Type B pancreatic cell (in vitro differentiated cells): ENCODE results near the gene SMIM20. TPM values are rescaled to one million over a fixed set of nuclear protein-coding genes. Genes with fewer than 3 reads are reported as not detected.
A peak's percentile ranks its signal among the peaks of the same experiment; 100 is the strongest.

Source experiments
- DNase-seq: peaks from one replicate; pipeline ENCODE4 v3.0.0; 2021; ENCODE audit warnings: mixed read lengths; ENCODE audit not compliant: unreplicated experiment; ENCODE audit errors: extremely low spot score
- H3K27ac Mint-ChIP-seq: 2 replicates; pipeline ENCODE4 v1.8.0; 2021; ENCODE audit warnings: mild to moderate bottlenecking, mixed read lengths
- H3K27me3 Mint-ChIP-seq: 2 replicates; pipeline ENCODE4 v1.8.0; 2021; ENCODE audit warnings: mixed read lengths
- H3K36me3 Mint-ChIP-seq: 2 replicates; pipeline ENCODE4 v1.8.0; 2021; ENCODE audit warnings: mixed read lengths
- H3K4me1 Mint-ChIP-seq: one replicate; pipeline ENCODE4 v1.8.0; 2021; ENCODE audit warnings: mixed read lengths; ENCODE audit not compliant: unreplicated experiment
- H3K4me3 Mint-ChIP-seq: 2 replicates; pipeline ENCODE4 v1.8.0; 2021; ENCODE audit warnings: mild to moderate bottlenecking, mixed read lengths
- H3K9me3 Mint-ChIP-seq: 2 replicates; pipeline ENCODE4 v1.8.0; 2021; ENCODE audit warnings: mixed read lengths
- CTCF ChIP-seq: fragments of 200-600 bp; sonication (generic); conservative IDR thresholded peaks from 2 replicates; pipeline ENCODE4 v1.5.0; 2021; ENCODE audit warnings: antibody characterized with exemption, mild to moderate bottlenecking
- total RNA-seq: library from RNA; stranded (reverse); gene quantifications from 2 replicates; pipeline ENCODE4 v1.2.1, GENCODE V29; 2021; ENCODE audit warnings: low replicate concordance

The SMIM20 gene
- total RNA-seq, 1 donor from 2014 or later, result 28.0 TPM

GRCh38 chr4:25955705-25956104, 41.7 kb downstream of the SMIM20 start:
- Mint-ChIP-seq H3K36me3 (no peaks in the 10 kb centered on the region), H3K27me3 (peaks cover 3% of the 10 kb centered on the region), H3K9me3 (no peaks in the 10 kb centered on the region), H3K27ac (no peak overlapping the region), H3K4me3 (no peak overlapping the region), H3K4me1 (peaks cover 23% of the 10 kb centered on the region)
- DNase-seq, result no peak
- no peak for TF ChIP-seq CTCF

- no peaks in the 10 kb centered on the region for H3K9me3 Mint-ChIP-seq
These were observed 42.2 kb downstream of the SMIM20 start for GRCh38 chr4:25956260-25956659.

DNA sequence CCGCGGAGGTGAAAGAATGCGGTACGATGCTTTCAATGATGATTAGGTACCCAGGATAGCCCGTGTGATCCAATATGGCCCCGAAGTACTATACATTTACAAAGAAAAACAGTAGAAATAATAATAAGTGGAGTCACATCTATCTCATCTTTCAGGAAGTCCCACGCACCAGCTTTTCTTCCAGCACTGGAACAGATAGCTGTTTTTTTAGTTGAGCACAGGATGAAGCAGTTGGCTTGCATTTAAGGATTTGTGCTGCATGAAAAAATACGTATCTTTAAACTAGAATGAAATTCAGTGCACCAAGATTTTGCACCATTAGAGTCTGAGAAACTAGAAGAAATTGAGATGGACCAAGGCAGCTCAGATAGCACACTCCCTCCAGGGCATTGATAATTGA, 44.1 kb downstream of the SMIM20 start:
- peaks cover 12% of the 10 kb centered on the region for H3K4me1 Mint-ChIP-seq
- H3K9me3 Mint-ChIP-seq, result no peaks in the 10 kb centered on the region
- TF ChIP-seq CTCF, result no peak
- H3K4me3 Mint-ChIP-seq, result no peak overlapping the region
- no peaks in the 10 kb centered on the region for H3K36me3 Mint-ChIP-seq
- peaks cover 3% of the 10 kb centered on the region for H3K27me3 Mint-ChIP-seq
- no peak for DNase-seq
- H3K27ac Mint-ChIP-seq, result no peak overlapping the region

More at GRCh38 chr4:25956260-25956659, 42.2 kb downstream of the SMIM20 start:
- Mint-ChIP-seq H3K27ac (no peak overlapping the region), H3K4me3 (no peak overlapping the region), H3K4me1 (peaks cover 17% of the 10 kb centered on the region), H3K36me3 (no peaks in the 10 kb centered on the region), H3K27me3 (peaks cover 3% of the 10 kb centered on the region)
- TF ChIP-seq CTCF, result no peak
- DNase-seq, result no peak

- no peak for TF ChIP-seq CTCF
- Mint-ChIP-seq H3K27ac (no peak overlapping the region), H3K4me1 (peaks cover 14% of the 10 kb centered on the region), H3K27me3 (no peaks in the 10 kb centered on the region), H3K9me3 (no peaks in the 10 kb centered on the region), H3K36me3 (no peaks in the 10 kb centered on the region), H3K4me3 (no peak overlapping the region)
- DNase-seq, result no peak
These were observed 48.4 kb downstream of the SMIM20 start for GRCh38 chr4:25962393-25962792.

DNA sequence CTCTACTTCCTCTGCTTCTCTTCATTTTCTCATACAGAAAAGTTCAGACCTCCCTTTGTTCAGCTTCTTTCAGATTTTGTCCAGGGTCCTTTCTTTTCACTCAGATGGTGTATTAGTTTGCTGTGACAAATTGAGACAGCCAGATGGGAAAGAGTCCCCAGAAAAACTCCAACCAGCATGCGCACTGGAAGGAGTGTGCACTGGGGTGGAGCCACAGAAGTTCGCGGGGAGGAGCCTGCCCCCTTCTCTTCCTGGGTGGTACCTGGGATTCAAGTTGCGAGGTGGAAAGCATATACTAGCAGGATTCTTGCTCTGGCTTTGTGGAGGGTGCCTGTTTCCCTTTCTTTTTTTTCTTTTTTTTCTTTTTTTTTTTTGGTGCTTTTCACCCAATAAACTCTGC, 51.6 kb downstream of the SMIM20 start:
- Mint-ChIP-seq H3K36me3 (no peaks in the 10 kb centered on the region), H3K27me3 (no peaks in the 10 kb centered on the region), H3K4me3 (no peak overlapping the region), H3K4me1 (peaks cover 20% of the 10 kb centered on the region), H3K27ac (peak overlapping the region; percentile 10), H3K9me3 (no peaks in the 10 kb centered on the region)
- no peak for DNase-seq
- TF ChIP-seq CTCF, result no peak

DNA sequence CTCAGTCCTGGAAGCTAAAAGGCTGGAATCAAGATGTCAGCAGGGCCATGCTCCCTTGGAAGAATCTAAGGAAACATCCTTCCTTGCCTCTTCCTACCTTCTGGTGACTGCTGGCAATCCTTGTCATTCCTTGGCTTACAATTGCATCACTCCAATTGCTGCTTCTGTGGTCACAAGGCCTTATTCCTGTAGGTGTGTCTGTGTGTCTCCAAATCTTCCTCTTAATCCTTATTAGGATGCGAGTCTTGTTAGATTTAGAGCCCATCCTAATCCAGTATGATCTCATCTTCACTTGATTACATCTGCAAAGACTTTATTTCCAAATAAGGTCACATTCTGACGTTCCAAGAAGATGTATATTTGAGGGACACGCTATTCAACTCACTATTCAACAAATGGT, 52.2 kb downstream of the SMIM20 start:
- H3K4me1 Mint-ChIP-seq, result peaks cover 20% of the 10 kb centered on the region
- TF ChIP-seq CTCF, result no peak
- H3K27ac Mint-ChIP-seq, result no peak overlapping the region
- no peaks in the 10 kb centered on the region for H3K27me3 Mint-ChIP-seq
- no peaks in the 10 kb centered on the region for H3K9me3 Mint-ChIP-seq
- no peak overlapping the region for H3K4me3 Mint-ChIP-seq
- DNase-seq, result no peak
- H3K36me3 Mint-ChIP-seq, result no peaks in the 10 kb centered on the region
